ENCODE measurements around the gene BASP1.

- TF ChIP-seq CTCF (IDR thresholded peaks at IDR 0.05; ENCODE audit: poor library complexity): no peak
- no peak for TF ChIP-seq EZH2 (IDR thresholded peaks at IDR 0.05; ENCODE audit: borderline replicate concordance)
- no peak for TF ChIP-seq EZH2phosphoT487 (IDR thresholded peaks at IDR 0.05; ENCODE audit: low read depth, severe bottlenecking, unreplicated experiment)
Measured at GRCh38 chr5:17289681-17290539, 72.5 kb downstream of the BASP1 start.

Data from hepatocyte (in vitro differentiated cells).